ENCODE measurements around the gene NLRC4. TPM values are rescaled to one million over a fixed set of nuclear protein-coding genes. Genes with fewer than 3 reads are reported as not detected.
"Not testable (repeated sequence)": the region's sequence is repeated elsewhere in the genome, so short reads cannot be mapped to it uniquely, and the experiment has no call there.

NLRC4 gene
- total RNA-seq, 4 donors from 2014 or later = 0.21 to 3.6 (median 2.4) TPM

DNA sequence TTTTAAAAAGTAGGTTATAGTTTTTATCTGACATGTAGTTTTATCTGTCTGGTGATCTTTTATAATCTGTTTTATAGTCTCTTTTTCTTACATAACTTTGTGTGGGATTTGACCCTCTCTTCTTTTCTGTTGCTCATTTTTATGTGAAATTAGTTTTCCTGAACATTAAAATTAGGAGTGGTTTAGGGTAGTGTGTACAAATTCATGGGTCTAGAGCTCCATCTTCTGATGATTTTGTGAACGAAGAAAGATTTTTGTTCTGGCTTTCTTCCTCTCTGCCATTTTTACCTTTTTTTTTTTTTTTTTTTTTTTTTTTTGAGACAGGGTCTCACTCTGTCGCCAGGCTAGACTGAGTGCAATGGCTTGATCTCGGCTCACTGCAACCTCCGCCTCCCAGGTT, 52.4 kb downstream of the NLRC4 start:
- TF ChIP-seq, protein P1, sequence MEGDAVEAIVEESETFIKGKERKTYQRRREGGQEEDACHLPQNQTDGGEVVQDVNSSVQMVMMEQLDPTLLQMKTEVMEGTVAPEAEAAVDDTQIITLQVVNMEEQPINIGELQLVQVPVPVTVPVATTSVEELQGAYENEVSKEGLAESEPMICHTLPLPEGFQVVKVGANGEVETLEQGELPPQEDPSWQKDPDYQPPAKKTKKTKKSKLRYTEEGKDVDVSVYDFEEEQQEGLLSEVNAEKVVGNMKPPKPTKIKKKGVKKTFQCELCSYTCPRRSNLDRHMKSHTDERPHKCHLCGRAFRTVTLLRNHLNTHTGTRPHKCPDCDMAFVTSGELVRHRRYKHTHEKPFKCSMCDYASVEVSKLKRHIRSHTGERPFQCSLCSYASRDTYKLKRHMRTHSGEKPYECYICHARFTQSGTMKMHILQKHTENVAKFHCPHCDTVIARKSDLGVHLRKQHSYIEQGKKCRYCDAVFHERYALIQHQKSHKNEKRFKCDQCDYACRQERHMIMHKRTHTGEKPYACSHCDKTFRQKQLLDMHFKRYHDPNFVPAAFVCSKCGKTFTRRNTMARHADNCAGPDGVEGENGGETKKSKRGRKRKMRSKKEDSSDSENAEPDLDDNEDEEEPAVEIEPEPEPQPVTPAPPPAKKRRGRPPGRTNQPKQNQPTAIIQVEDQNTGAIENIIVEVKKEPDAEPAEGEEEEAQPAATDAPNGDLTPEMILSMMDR (IDR thresholded peaks at IDR 0.05) = no peak
- TF ChIP-seq EP300 (IDR thresholded peaks at IDR 0.05) = no peak
- no peak for TF ChIP-seq POLR2A (IDR thresholded peaks at IDR 0.05)
- peaks cover 0 to 70% (median 4%) of the 10 kb centered on the region in 3 donors for H3K36me3 ChIP-seq
- H3K27ac ChIP-seq = no peak overlapping the region
- H3K4me1 ChIP-seq = no peaks in the 10 kb centered on the region
- 83 to 84% methylated on average over 4 of the region's 4 CpGs for WGBS, 2 donors
- no peaks in the 10 kb centered on the region for H3K9me3 ChIP-seq
- H3K4me3 ChIP-seq = no peak overlapping the region
- no peak for DNase-seq (ENCODE audit: low spot score in 2 of 2)
- no peaks in the 10 kb centered on the region for H3K27me3 ChIP-seq

DNA sequence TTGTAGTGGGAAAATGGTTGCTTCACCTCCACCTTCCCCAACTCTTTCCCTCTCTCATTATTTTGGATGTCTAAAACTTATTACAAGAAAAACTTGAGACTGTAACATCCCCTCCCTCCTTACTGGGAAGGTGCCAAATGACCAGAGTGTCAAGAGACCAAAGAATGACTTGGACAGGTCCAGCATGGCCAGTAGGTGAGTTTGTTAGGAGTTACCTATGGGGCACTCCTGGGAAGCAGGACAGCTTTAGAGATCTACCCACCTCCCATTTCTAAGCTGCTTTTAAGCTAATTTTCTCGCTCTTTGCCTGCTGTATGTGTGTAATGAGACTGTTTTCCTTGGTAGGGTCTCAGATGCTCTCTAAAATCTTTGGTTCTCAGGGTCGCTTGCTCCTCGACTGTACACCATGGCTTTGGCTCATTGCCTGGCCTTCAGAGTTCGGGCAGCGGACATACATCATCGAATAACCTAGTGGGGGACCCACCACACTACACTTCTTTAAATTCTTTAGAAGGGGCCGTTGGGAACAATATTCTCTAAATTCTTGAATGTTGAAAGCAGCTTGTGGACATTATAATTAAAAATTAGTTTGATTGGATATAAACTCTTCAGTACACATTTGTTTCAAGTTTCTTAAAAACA, 53.8 kb downstream of the NLRC4 start:
- TF ChIP-seq POLR2A (IDR thresholded peaks at IDR 0.05) = no peak
- no peak for TF ChIP-seq EP300 (IDR thresholded peaks at IDR 0.05)
- TF ChIP-seq, protein P1 (IDR thresholded peaks at IDR 0.05) = no peak
- 78 to 85% methylated on average over 7 of the region's 7 CpGs for WGBS, 2 donors
- H3K27ac ChIP-seq = no peak overlapping the region
- H3K4me1 ChIP-seq = no peaks in the 10 kb centered on the region
- H3K27me3 ChIP-seq = no peaks in the 10 kb centered on the region
- H3K9me3 ChIP-seq = no peaks in the 10 kb centered on the region
- peaks cover 0 to 81% (median 4%) of the 10 kb centered on the region in 3 donors for H3K36me3 ChIP-seq
- H3K4me3 ChIP-seq = no peak overlapping the region
- no peak for DNase-seq (ENCODE audit: low spot score in 2 of 2)

DNA sequence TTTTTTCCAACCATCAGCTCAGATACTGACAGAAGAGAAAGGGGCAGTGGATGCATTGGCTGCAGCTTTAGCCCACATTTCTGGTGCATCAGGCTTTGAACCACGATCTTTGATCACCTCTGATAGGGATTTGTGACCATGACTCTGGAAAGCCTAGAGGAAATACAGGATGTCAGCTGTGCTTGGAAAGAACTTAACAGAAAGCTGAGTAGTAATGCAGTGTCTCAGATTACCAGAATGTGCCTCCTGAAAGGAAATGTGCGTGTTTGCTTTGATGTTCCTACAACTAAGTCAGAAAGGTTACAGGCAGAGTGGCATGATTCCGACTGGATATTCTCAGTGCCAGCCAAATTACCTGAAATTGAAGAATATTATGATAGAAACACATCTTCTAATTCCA, 61.3 kb downstream of the NLRC4 start:
- not testable (repeated sequence) for H3K27me3 ChIP-seq; H3K9me3 ChIP-seq; H3K4me3 ChIP-seq; H3K27ac ChIP-seq; DNase-seq (ENCODE audit: low spot score in 2 of 2); H3K4me1 ChIP-seq
- 93 to 98% methylated on average over 3 of the region's 3 CpGs for WGBS, 2 donors
- H3K36me3 ChIP-seq = peaks cover 0 to 72% (median 0%) of the 10 kb centered on the region in 3 donors

DNA sequence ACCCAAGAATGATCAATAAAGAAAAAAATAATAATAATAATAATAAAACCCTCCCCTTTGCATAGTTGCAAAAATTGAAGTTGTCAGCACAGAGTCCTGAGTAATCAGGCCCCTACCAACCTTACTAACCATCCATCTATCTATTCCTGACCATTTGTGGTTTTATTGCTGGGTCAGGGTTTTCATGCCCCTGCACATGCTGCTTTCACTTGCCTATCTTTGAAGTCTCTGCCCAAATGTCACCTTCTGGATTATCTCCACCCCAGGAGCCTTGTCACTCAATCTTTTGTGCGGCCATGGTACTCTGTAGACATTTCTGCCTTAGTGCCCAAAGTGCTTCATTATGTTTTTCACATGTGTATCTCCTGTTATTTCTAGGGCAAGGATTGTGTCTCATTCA, 63.9 kb downstream of the NLRC4 start:
- no peak overlapping the region for H3K4me3 ChIP-seq
- TF ChIP-seq EP300 (IDR thresholded peaks at IDR 0.05) (no peak), POLR2A (IDR thresholded peaks at IDR 0.05) (no peak)
- TF ChIP-seq, protein P1 (IDR thresholded peaks at IDR 0.05) = no peak
- H3K4me1 ChIP-seq = no peaks in the 10 kb centered on the region
- no peak overlapping the region for H3K27ac ChIP-seq
- DNase-seq (ENCODE audit: low spot score in 2 of 2) = no peak
- H3K36me3 ChIP-seq = peaks cover 0 to 71% (median 0%) of the 10 kb centered on the region in 3 donors
- 91 to 100% methylated on average over 1 of the region's 1 CpG for WGBS, 2 donors
- H3K27me3 ChIP-seq = no peaks in the 10 kb centered on the region
- H3K9me3 ChIP-seq = no peaks in the 10 kb centered on the region

DNA sequence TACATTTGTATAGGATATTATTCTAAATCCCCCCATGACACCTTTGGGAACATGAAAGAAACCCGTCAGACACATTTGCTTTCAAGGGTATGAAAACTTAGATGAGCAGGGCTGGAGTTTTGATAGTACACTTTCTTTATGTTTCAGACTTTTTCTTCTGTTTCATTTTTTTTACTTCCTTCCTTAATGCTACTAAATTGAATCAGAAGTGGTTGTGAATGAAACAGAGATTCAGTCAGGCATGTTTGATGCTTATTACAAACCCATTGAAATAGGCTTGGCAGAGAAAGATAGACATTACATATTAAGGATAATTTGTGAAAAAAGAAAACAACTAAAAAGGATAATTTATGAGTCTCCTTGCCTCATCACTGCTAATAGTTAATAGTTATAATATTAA, 72.3 kb downstream of the NLRC4 start:
- peaks cover 0 to 32% (median 0%) of the 10 kb centered on the region in 3 donors for H3K36me3 ChIP-seq
- TF ChIP-seq, protein P1 (IDR thresholded peaks at IDR 0.05) = no peak
- TF ChIP-seq EP300 (IDR thresholded peaks at IDR 0.05) = no peak
- no peak for TF ChIP-seq POLR2A (IDR thresholded peaks at IDR 0.05)
- 75 to 87% methylated on average over 1 of the region's 1 CpG for WGBS, 2 donors

More for the DNA sequence above, 72.3 kb downstream of the NLRC4 start:
- H3K27me3 ChIP-seq = no peaks in the 10 kb centered on the region
- no peak for DNase-seq (ENCODE audit: low spot score in 2 of 2)
- H3K27ac ChIP-seq = no peak overlapping the region
- no peaks in the 10 kb centered on the region for H3K9me3 ChIP-seq
- no peak overlapping the region for H3K4me3 ChIP-seq
- no peaks in the 10 kb centered on the region for H3K4me1 ChIP-seq
